Activated naive CD4-positive, alpha-beta T cell treated with anti-CD3 and anti-CD28 coated beads for 36 hours (primary cell): ENCODE results near the gene C9orf50. TPM values are rescaled to one million over a fixed set of nuclear protein-coding genes. Genes with fewer than 3 reads are reported as not detected.
"Not testable (repeated sequence)": the region's sequence is repeated elsewhere in the genome, so short reads cannot be mapped to it uniquely, and the experiment has no call there.

Experiments
- CTCF ChIA-PET: fragments of 350-600 bp; sonication (Branson Sonifier 250); formaldehyde crosslinking; loops from one replicate; lab custom pipeline; 2021; ENCODE audit warnings: antibody characterized with exemption; lab: Charles Lee
- DNase-seq: peaks from one replicate; pipeline ENCODE4 v3.0.0-alpha.2; 2020
- H3K27ac Mint-ChIP-seq: one replicate; pipeline ENCODE4 v1.8.0; 2021; ENCODE audit warnings: mild to moderate bottlenecking, mixed read lengths
- H3K27me3 Mint-ChIP-seq: one replicate; pipeline ENCODE4 v1.8.0; 2021; ENCODE audit warnings: low read depth, mixed read lengths
- H3K36me3 Mint-ChIP-seq: one replicate; pipeline ENCODE4 v1.8.0; 2021; ENCODE audit warnings: low read depth, mixed read lengths
- H3K4me1 Mint-ChIP-seq: one replicate; pipeline ENCODE4 v1.8.0; 2021; ENCODE audit warnings: low read depth, mixed read lengths
- H3K4me3 Mint-ChIP-seq: one replicate; pipeline ENCODE4 v1.8.0; 2021; ENCODE audit warnings: mild to moderate bottlenecking, moderate library complexity, mixed read lengths
- H3K9me3 Mint-ChIP-seq: one replicate; pipeline ENCODE4 v1.8.0; 2021; ENCODE audit warnings: mixed read lengths
- intact Hi-C: fragments of 100-400 bp; cut with micrococcal nuclease; formaldehyde crosslinking; loops from one replicate; pipeline ENCODE4 v1.15.1; 2023
- total RNA-seq, 2 experiments: library from RNA; stranded (reverse); gene quantifications; one replicate each; pipeline ENCODE4 v1.2.3, GENCODE V29; 2021

Gene C9orf50
- total RNA-seq, 2 experiments from 2014 or later: not detected

DNA sequence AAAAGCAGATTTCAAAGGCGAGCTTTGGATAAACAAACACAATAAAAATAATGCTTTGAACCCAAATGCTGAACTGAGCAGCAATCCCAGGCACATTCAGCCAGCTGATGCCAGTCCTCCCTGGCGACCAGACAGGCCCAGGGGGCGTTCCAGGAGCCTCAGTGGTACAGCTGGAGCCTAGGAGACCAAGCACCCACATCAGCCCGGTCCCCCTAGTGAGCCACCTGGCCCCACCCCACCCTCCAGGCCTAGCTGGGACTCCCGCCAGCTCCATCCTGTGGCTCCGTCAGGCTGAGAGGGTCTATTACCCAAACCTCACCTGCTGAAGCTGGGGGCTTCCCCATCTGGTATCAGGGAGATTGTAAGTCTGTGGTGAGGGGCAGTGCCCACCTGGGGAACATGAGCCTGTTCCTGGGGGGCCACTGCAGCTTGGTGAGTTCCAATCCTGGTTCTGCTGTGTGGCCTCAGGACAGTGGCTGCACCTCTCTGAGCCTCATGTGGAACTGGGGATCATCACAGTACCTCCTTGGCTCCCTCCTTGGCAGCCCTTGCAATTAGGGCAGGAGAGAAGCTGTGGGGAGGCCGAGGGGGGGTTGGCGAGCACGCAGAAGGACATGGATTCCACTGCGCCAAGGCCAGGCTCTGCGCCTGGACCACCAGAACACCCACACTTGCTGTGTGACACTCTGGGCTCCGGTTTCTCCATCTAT, 16.7 kb downstream of the C9orf50 start:
- Mint-ChIP-seq H3K27ac (no peak overlapping the region), H3K4me1 (peaks cover 26% of the 10 kb centered on the region), H3K9me3 (no peaks in the 10 kb centered on the region), H3K36me3 (no peaks in the 10 kb centered on the region), H3K4me3 (no peak overlapping the region), H3K27me3 (no peaks in the 10 kb centered on the region)
- intact Hi-C loops: no loop called here
- no peak for DNase-seq
- CTCF ChIA-PET: interaction anchor here (0.7 to 3.3 kb wide), 4 partner anchors 12 to 284 kb away, joined by 3 to 18 read pairs (median 3); no protein-coding TSS in a partner anchor

GRCh38 chr9:129602598-129603415, 18.1 kb downstream of the C9orf50 start:
- CTCF ChIA-PET: no interaction called here
- intact Hi-C loops: no loop called here
- peak; percentile 46 for DNase-seq
- no peak overlapping the region for H3K4me3 Mint-ChIP-seq
- H3K4me1 Mint-ChIP-seq: peaks cover 29% of the 10 kb centered on the region
- no peaks in the 10 kb centered on the region for H3K36me3 Mint-ChIP-seq
- no peak overlapping the region for H3K27ac Mint-ChIP-seq
- H3K9me3 Mint-ChIP-seq: no peaks in the 10 kb centered on the region
- peaks cover 6% of the 10 kb centered on the region for H3K27me3 Mint-ChIP-seq

DNA sequence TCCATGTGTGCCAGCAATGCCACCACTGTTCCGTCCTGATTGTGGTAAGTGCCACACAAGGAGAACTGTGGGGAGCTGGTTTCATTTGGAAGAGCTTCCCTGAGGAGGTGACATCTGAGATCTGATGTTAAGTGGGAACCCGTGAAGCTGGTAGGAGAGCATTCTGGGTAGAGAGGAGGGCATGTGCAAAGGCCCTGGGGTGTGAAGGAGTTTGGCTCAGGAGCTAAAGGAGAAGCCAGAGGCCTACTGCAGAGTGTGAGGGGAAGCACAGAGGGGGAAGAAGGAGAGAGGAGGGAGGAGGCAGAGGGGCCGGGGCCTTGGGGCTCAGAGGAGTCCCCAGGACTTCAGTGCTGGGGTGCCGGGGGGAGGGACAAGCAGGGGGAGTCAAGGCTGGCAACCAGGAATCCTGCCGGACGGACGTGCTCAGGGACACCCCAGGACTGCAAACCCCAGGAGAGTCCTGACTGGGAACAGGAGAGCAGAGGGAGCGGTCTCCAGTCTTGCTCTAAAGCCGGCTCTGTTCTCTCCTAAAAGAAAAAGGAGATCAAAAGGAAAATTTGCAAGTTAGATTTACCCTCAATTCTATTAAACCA, 19.7 kb downstream of the C9orf50 start:
- CTCF ChIA-PET: interaction anchor here (0.7 kb wide), 1 partner anchor 281 kb away, joined by 4 read pairs; no protein-coding TSS in a partner anchor
- intact Hi-C loops: no loop called here

GRCh38 chr9:129598089-129598596, 22.8 kb downstream of the C9orf50 start:
- Mint-ChIP-seq H3K4me3 (peak overlapping the region; percentile 3), H3K36me3 (no peaks in the 10 kb centered on the region), H3K27ac (no peak overlapping the region), H3K9me3 (no peaks in the 10 kb centered on the region), H3K27me3 (peaks cover 6% of the 10 kb centered on the region), H3K4me1 (peaks cover 14% of the 10 kb centered on the region)
- DNase-seq: no peak
- CTCF ChIA-PET: interaction anchor here (1.4 kb wide), 1 partner anchor 459 kb away, joined by 4 read pairs; no protein-coding TSS in a partner anchor
- intact Hi-C loops: no loop called here

More for the DNA sequence above, 19.7 kb downstream of the C9orf50 start:
- no peak overlapping the region for H3K4me3 Mint-ChIP-seq
- H3K27me3 Mint-ChIP-seq: peaks cover 6% of the 10 kb centered on the region
- peaks cover 20% of the 10 kb centered on the region for H3K4me1 Mint-ChIP-seq
- H3K9me3 Mint-ChIP-seq: no peaks in the 10 kb centered on the region
- H3K27ac Mint-ChIP-seq: no peak overlapping the region
- no peaks in the 10 kb centered on the region for H3K36me3 Mint-ChIP-seq
- DNase-seq: no peak

- peak; percentile 58 for DNase-seq
- no peak overlapping the region for H3K27ac Mint-ChIP-seq
- CTCF ChIA-PET: interaction anchor here (0.6 to 1.4 kb wide), 2 partner anchors 192 to 458 kb away, joined by 3 to 4 read pairs; no protein-coding TSS in a partner anchor
- peaks cover 6% of the 10 kb centered on the region for H3K27me3 Mint-ChIP-seq
- H3K4me3 Mint-ChIP-seq: peak overlapping the region; percentile 3
- peaks cover 10% of the 10 kb centered on the region for H3K4me1 Mint-ChIP-seq
- H3K36me3 Mint-ChIP-seq: no peaks in the 10 kb centered on the region
- intact Hi-C loops: no loop called here
- H3K9me3 Mint-ChIP-seq: no peaks in the 10 kb centered on the region
These were observed 23.4 kb downstream of the C9orf50 start for GRCh38 chr9:129597355-129598088.

DNA sequence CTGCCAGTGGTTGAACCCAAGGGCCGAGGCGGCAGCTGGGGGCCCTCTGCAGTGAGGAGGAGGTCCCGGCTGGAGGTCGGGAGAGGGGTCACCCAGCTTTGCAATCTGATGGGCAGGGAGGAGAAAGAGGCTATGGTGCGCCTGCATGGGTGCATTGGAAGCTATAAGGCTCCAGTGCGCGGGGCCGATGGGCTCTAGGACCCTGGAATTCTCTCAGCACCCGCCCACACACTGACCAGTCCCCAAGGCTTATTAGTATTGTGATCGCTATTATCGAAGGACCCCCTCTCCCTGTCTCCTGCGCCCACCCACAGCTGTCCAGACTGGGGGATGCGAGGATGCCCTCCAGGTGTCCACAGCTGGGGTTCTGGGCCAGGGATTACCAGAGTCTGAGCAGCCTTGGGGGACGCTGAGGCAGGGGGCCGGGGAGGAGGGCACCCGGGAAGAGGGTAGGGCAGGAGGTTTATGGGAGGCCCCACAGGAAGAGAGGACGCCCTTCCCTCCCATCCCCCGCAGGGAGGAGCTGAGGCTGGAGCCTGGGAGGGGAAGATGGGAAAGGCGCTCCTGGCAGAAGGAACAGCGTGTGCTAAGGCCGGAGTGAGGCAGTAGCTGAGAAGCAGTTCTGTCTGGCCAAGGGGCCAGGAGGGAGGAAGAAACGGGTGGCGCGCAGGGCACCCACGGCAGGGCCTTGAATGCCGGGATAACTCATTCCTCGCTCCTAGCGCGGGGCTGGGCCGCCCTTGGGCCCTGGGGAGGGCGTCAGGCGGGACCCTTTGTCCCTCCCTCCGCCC, 24.2 kb downstream of the C9orf50 start:
- no peak for DNase-seq
- intact Hi-C loops: no loop called here
- Mint-ChIP-seq H3K4me1 (peaks cover 10% of the 10 kb centered on the region), H3K27ac (no peak overlapping the region), H3K36me3 (no peaks in the 10 kb centered on the region), H3K4me3 (peak overlapping the region; percentile 33), H3K9me3 (no peaks in the 10 kb centered on the region), H3K27me3 (peaks cover 6% of the 10 kb centered on the region)
- CTCF ChIA-PET: interaction anchor here (0.6 to 1.7 kb wide), 3 partner anchors 27 to 454 kb away, joined by 3 to 6 read pairs (median 3); no protein-coding TSS in a partner anchor

DNA sequence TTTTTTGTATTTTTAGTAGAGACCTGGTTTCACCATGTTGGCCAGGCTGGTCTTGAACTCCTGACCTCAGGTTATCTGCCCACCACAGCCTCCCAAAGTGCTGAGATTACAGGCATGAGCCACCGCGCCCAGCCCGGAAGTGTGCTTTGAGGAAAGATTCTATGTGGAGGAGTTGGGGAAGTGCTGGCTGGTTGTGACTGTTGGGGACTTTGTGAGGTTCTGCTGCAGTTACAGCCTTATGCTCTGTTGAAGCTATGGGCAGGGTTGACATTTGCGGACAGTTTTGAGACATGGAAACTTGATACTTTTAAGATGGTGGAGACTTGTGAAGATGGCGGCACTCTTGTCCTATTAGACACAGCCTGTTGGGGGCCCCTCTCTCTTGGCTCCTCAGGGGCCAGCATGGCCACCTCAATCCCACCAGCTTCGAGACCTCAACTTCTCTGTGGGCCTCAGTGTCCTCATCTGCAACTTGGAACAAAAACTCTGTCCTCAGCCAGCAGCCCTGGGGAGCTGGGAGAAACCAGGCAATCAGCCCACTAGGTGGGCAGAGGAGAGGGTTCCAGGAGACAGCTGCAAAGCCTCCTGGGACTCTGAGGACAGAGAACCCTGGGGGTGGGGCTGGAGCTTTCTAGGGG, 24.9 kb downstream of the C9orf50 start:
- DNase-seq: no peak
- Mint-ChIP-seq H3K27ac (no peak overlapping the region), H3K4me3 (no peak overlapping the region), H3K36me3 (no peaks in the 10 kb centered on the region), H3K27me3 (peaks cover 6% of the 10 kb centered on the region), H3K4me1 (peaks cover 10% of the 10 kb centered on the region), H3K9me3 (no peaks in the 10 kb centered on the region)
- CTCF ChIA-PET: interaction anchor here (1.1 to 1.7 kb wide), 2 partner anchors 28 to 453 kb away, joined by 3 to 6 read pairs; no protein-coding TSS in a partner anchor
- intact Hi-C loops: no loop called here

DNA sequence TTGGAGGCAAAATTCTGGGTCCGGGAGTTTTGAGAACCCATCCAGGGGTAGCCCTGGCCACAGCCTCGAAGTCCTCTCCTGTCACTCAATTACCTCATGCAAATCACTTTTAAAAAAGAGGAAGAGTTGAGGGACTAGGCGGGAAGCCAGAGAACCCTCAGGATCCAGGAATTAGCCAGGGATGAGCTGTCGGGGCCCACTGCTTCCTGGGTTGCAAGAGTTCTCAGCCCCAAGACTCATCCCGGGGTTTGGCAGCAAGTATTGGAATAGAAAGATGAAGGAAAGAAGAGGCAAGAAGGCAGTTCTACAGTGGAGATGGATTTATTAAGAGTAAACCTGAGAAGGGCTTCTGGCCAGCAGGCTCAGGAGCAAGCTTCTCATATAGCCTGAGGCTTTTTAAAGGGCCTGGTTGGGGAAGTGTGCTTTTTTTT, 25.6 kb downstream of the C9orf50 start:
- DNase-seq: no peak
- CTCF ChIA-PET: interaction anchor here (1.7 kb wide), 1 partner anchor 453 kb away, joined by 6 read pairs; no protein-coding TSS in a partner anchor
- Mint-ChIP-seq H3K9me3 (no peaks in the 10 kb centered on the region), H3K27ac (no peak overlapping the region), H3K4me3 (no peak overlapping the region), H3K27me3 (peaks cover 6% of the 10 kb centered on the region), H3K4me1 (peaks cover 10% of the 10 kb centered on the region), H3K36me3 (no peaks in the 10 kb centered on the region)
- intact Hi-C loops: no loop called here

GRCh38 chr9:129594632-129595031, 26.3 kb downstream of the C9orf50 start:
- H3K4me1 Mint-ChIP-seq: peaks cover 10% of the 10 kb centered on the region
- H3K27me3 Mint-ChIP-seq: peaks cover 6% of the 10 kb centered on the region
- no peak overlapping the region for H3K27ac Mint-ChIP-seq

GRCh38 chr9:129592790-129593189, 28.1 kb downstream of the C9orf50 start:
- intact Hi-C loops, H3K36me3 Mint-ChIP-seq, H3K4me1 Mint-ChIP-seq, H3K27ac Mint-ChIP-seq, H3K4me3 Mint-ChIP-seq, CTCF ChIA-PET, DNase-seq, H3K9me3 Mint-ChIP-seq, H3K27me3 Mint-ChIP-seq: not testable (repeated sequence)

More at GRCh38 chr9:129594632-129595031, 26.3 kb downstream of the C9orf50 start:
- CTCF ChIA-PET: no interaction called here
- no peaks in the 10 kb centered on the region for H3K9me3 Mint-ChIP-seq
- intact Hi-C loops: no loop called here
- H3K4me3 Mint-ChIP-seq: no peak overlapping the region
- DNase-seq: no peak
- H3K36me3 Mint-ChIP-seq: no peaks in the 10 kb centered on the region
